MM.1S (cell line): ENCODE measurements around the gene USP24.

Experiments used
- EZH2 ChIP-seq: fragments of 300-600 bp; sonication (generic); optimal IDR thresholded peaks from 2 replicates; pipeline ENCODE3; 2017; ENCODE audit warnings: low read depth, mild to moderate bottlenecking, antibody characterized with exemption, low read length, mixed read lengths
- EZH2phosphoT487 ChIP-seq: fragments of 300-600 bp; sonication (generic); IDR thresholded peaks from 2 replicates; pipeline ENCODE4 v1.6.1; 2018; ENCODE audit warnings: antibody characterized with exemption, low read length
- TF ChIP-seq, protein P1 (sequence below): fragments of 300-600 bp; sonication (generic); IDR thresholded peaks from 2 replicates; pipeline ENCODE4 v1.5.1; 2016; ENCODE audit warnings: antibody characterized with exemption, low read length, mixed read lengths

GRCh38 chr1:55069280-55069679, 145.9 kb downstream of the USP24 start:
- TF ChIP-seq EZH2phosphoT487 (no peak), EZH2 (no peak)
- TF ChIP-seq, protein P1, sequence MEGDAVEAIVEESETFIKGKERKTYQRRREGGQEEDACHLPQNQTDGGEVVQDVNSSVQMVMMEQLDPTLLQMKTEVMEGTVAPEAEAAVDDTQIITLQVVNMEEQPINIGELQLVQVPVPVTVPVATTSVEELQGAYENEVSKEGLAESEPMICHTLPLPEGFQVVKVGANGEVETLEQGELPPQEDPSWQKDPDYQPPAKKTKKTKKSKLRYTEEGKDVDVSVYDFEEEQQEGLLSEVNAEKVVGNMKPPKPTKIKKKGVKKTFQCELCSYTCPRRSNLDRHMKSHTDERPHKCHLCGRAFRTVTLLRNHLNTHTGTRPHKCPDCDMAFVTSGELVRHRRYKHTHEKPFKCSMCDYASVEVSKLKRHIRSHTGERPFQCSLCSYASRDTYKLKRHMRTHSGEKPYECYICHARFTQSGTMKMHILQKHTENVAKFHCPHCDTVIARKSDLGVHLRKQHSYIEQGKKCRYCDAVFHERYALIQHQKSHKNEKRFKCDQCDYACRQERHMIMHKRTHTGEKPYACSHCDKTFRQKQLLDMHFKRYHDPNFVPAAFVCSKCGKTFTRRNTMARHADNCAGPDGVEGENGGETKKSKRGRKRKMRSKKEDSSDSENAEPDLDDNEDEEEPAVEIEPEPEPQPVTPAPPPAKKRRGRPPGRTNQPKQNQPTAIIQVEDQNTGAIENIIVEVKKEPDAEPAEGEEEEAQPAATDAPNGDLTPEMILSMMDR = no peak
